ENCODE results near the gene RRP1. TPM values are rescaled to one million over a fixed set of nuclear protein-coding genes. Genes with fewer than 3 reads are reported as not detected.
A peak's percentile ranks its signal among the peaks of the same experiment; 100 is the strongest.

The RRP1 gene
- total and polyA plus RNA-seq, 5 donors from 2014 or later: 12.1 to 24.1 (median 14.8) TPM

- H3K4me1 ChIP-seq (ENCODE audit: control insufficient read depth, insufficient read depth, low read length, poor library complexity, severe bottlenecking): no peaks in the 10 kb centered on the region
- H3K27ac ChIP-seq (ENCODE audit: insufficient read depth, low read length, poor library complexity, severe bottlenecking): no peak overlapping the region
- H3K36me3 ChIP-seq (ENCODE audit: control insufficient read depth, insufficient read depth, low read length): no peaks in the 10 kb centered on the region
- H3K4me1 Mint-ChIP-seq: peaks cover 5 to 12% (median 8%) of the 10 kb centered on the region in 4 donors
- H3K27ac Mint-ChIP-seq: no peak overlapping the region
- DNase-seq (no peak), ATAC-seq (ENCODE audit: low read depth in 2 of 2) (no peak)
- H3K9me3 ChIP-seq (ENCODE audit: control insufficient read depth in 2 of 2, low read length in 2 of 2): no peaks in the 10 kb centered on the region
- no peaks in the 10 kb centered on the region for H3K27me3 Mint-ChIP-seq
- no peak overlapping the region for H3K4me3 Mint-ChIP-seq
- H3K27me3 ChIP-seq (ENCODE audit: control insufficient read depth, insufficient read depth, low read length): no peaks in the 10 kb centered on the region
- no peaks in the 10 kb centered on the region for H3K36me3 Mint-ChIP-seq
- peaks cover 0 to 2% (median 0%) of the 10 kb centered on the region in 7 donors for H3K9me3 Mint-ChIP-seq
- no peak overlapping the region for H3K4me3 ChIP-seq (ENCODE audit: low read depth, low read length)
Observed at GRCh38 chr21:43847301-43847700, 57.9 kb downstream of the RRP1 start.

GRCh38 chr21:43848771-43849170, 59.4 kb downstream of the RRP1 start:
- Mint-ChIP-seq H3K36me3 (no peaks in the 10 kb centered on the region), H3K27me3 (no peaks in the 10 kb centered on the region), H3K9me3 (peaks cover 0 to 2% (median 0%) of the 10 kb centered on the region in 7 donors), H3K4me3 (no peak overlapping the region), H3K27ac (no peak overlapping the region), H3K4me1 (peaks cover 0 to 5% (median 1%) of the 10 kb centered on the region in 4 donors)
- H3K27ac ChIP-seq (ENCODE audit: insufficient read depth, low read length, poor library complexity, severe bottlenecking): no peak overlapping the region
- no peak overlapping the region for H3K4me3 ChIP-seq (ENCODE audit: low read depth, low read length)
- no peaks in the 10 kb centered on the region for H3K27me3 ChIP-seq (ENCODE audit: control insufficient read depth, insufficient read depth, low read length)
- no peaks in the 10 kb centered on the region for H3K9me3 ChIP-seq (ENCODE audit: control insufficient read depth in 2 of 2, low read length in 2 of 2)
- no peaks in the 10 kb centered on the region for H3K36me3 ChIP-seq (ENCODE audit: control insufficient read depth, insufficient read depth, low read length)
- ATAC-seq (ENCODE audit: low read depth in 2 of 2) (no peak), DNase-seq (no peak)
- no peaks in the 10 kb centered on the region for H3K4me1 ChIP-seq (ENCODE audit: control insufficient read depth, insufficient read depth, low read length, poor library complexity, severe bottlenecking)

- H3K27me3 ChIP-seq (ENCODE audit: control insufficient read depth, insufficient read depth, low read length): no peaks in the 10 kb centered on the region
- ATAC-seq (ENCODE audit: low read depth in 2 of 2) (no peak), DNase-seq (no peak)
- Mint-ChIP-seq H3K36me3 (no peaks in the 10 kb centered on the region), H3K27me3 (no peaks in the 10 kb centered on the region), H3K9me3 (peaks cover 0 to 2% (median 0%) of the 10 kb centered on the region in 7 donors), H3K4me3 (peak overlapping the region in 1 of 4 donors; percentile 38), H3K4me1 (peaks cover 0 to 5% (median under 1%) of the 10 kb centered on the region in 4 donors), H3K27ac (no peak overlapping the region)
- H3K9me3 ChIP-seq (ENCODE audit: control insufficient read depth in 2 of 2, low read length in 2 of 2): no peaks in the 10 kb centered on the region
- no peak overlapping the region for H3K4me3 ChIP-seq (ENCODE audit: low read depth, low read length)
- H3K4me1 ChIP-seq (ENCODE audit: control insufficient read depth, insufficient read depth, low read length, poor library complexity, severe bottlenecking): no peaks in the 10 kb centered on the region
- no peaks in the 10 kb centered on the region for H3K36me3 ChIP-seq (ENCODE audit: control insufficient read depth, insufficient read depth, low read length)
- H3K27ac ChIP-seq (ENCODE audit: insufficient read depth, low read length, poor library complexity, severe bottlenecking): no peak overlapping the region
Observed at GRCh38 chr21:43849532-43850299, 60.3 kb downstream of the RRP1 start.

GRCh38 chr21:43850728-43851295, 61.4 kb downstream of the RRP1 start:
- Histone ChIP-seq H3K9me3 (ENCODE audit: control insufficient read depth in 2 of 2, low read length in 2 of 2) (no peaks in the 10 kb centered on the region), H3K4me1 (ENCODE audit: control insufficient read depth, insufficient read depth, low read length, poor library complexity, severe bottlenecking) (no peaks in the 10 kb centered on the region), H3K27me3 (ENCODE audit: control insufficient read depth, insufficient read depth, low read length) (no peaks in the 10 kb centered on the region), H3K4me3 (ENCODE audit: low read depth, low read length) (no peak overlapping the region), H3K27ac (ENCODE audit: insufficient read depth, low read length, poor library complexity, severe bottlenecking) (no peak overlapping the region), H3K36me3 (ENCODE audit: control insufficient read depth, insufficient read depth, low read length) (no peaks in the 10 kb centered on the region)
- Mint-ChIP-seq H3K27ac (no peak overlapping the region), H3K9me3 (peaks cover 0 to 2% (median 0%) of the 10 kb centered on the region in 7 donors), H3K4me1 (peaks cover 0 to 14% (median 4%) of the 10 kb centered on the region in 4 donors), H3K4me3 (no peak overlapping the region), H3K27me3 (peaks cover 2% of the 10 kb centered on the region), H3K36me3 (no peaks in the 10 kb centered on the region)
- DNase-seq (no peak), ATAC-seq (ENCODE audit: low read depth in 2 of 2) (no peak)

GRCh38 chr21:43851593-43851992, 62.2 kb downstream of the RRP1 start:
- ATAC-seq (ENCODE audit: low read depth in 2 of 2): no peak
- Mint-ChIP-seq H3K36me3 (no peaks in the 10 kb centered on the region), H3K27ac (no peak overlapping the region), H3K4me1 (peaks cover 0 to 18% (median 4%) of the 10 kb centered on the region in 4 donors), H3K4me3 (no peak overlapping the region), H3K27me3 (peaks cover 5% of the 10 kb centered on the region), H3K9me3 (peaks cover 0 to 2% (median 0%) of the 10 kb centered on the region in 7 donors)
- H3K9me3 ChIP-seq (ENCODE audit: control insufficient read depth in 2 of 2, low read length in 2 of 2): no peaks in the 10 kb centered on the region
- H3K27me3 ChIP-seq (ENCODE audit: control insufficient read depth, insufficient read depth, low read length): no peaks in the 10 kb centered on the region
- no peaks in the 10 kb centered on the region for H3K4me1 ChIP-seq (ENCODE audit: control insufficient read depth, insufficient read depth, low read length, poor library complexity, severe bottlenecking)
- DNase-seq: no peak
- H3K36me3 ChIP-seq (ENCODE audit: control insufficient read depth, insufficient read depth, low read length): no peaks in the 10 kb centered on the region
- H3K27ac ChIP-seq (ENCODE audit: insufficient read depth, low read length, poor library complexity, severe bottlenecking): no peak overlapping the region
- H3K4me3 ChIP-seq (ENCODE audit: low read depth, low read length): no peak overlapping the region

GRCh38 chr21:43853851-43854772, 64.7 kb downstream of the RRP1 start:
- Mint-ChIP-seq H3K4me1 (peaks cover 0 to 18% (median 4%) of the 10 kb centered on the region in 4 donors), H3K27ac (no peak overlapping the region), H3K27me3 (peaks cover 5% of the 10 kb centered on the region), H3K36me3 (no peaks in the 10 kb centered on the region), H3K4me3 (no peak overlapping the region), H3K9me3 (peaks cover 0 to 2% (median 0%) of the 10 kb centered on the region in 7 donors)
- Histone ChIP-seq H3K36me3 (ENCODE audit: control insufficient read depth, insufficient read depth, low read length) (no peaks in the 10 kb centered on the region), H3K4me1 (ENCODE audit: control insufficient read depth, insufficient read depth, low read length, poor library complexity, severe bottlenecking) (no peaks in the 10 kb centered on the region), H3K27ac (ENCODE audit: insufficient read depth, low read length, poor library complexity, severe bottlenecking) (no peak overlapping the region), H3K9me3 (ENCODE audit: control insufficient read depth in 2 of 2, low read length in 2 of 2) (no peaks in the 10 kb centered on the region), H3K27me3 (ENCODE audit: control insufficient read depth, insufficient read depth, low read length) (no peaks in the 10 kb centered on the region), H3K4me3 (ENCODE audit: low read depth, low read length) (no peak overlapping the region)
- DNase-seq (peak in 1 of 3 donors; percentile 20), ATAC-seq (ENCODE audit: low read depth in 2 of 2) (no peak)

All from CD4-positive, CD25-positive, alpha-beta regulatory T cell (primary cell).